GM21717 (cell line): ENCODE data around the gene PCID2.

Experiments
- ATAC-seq: cut with Tn5 transposase; IDR thresholded peaks from one replicate; pipeline ENCODE4 v1.9.1; 2021; ENCODE audit warnings: mild to moderate bottlenecking, moderate library complexity; ENCODE audit not compliant: unreplicated experiment

PCID2 gene

DNA sequence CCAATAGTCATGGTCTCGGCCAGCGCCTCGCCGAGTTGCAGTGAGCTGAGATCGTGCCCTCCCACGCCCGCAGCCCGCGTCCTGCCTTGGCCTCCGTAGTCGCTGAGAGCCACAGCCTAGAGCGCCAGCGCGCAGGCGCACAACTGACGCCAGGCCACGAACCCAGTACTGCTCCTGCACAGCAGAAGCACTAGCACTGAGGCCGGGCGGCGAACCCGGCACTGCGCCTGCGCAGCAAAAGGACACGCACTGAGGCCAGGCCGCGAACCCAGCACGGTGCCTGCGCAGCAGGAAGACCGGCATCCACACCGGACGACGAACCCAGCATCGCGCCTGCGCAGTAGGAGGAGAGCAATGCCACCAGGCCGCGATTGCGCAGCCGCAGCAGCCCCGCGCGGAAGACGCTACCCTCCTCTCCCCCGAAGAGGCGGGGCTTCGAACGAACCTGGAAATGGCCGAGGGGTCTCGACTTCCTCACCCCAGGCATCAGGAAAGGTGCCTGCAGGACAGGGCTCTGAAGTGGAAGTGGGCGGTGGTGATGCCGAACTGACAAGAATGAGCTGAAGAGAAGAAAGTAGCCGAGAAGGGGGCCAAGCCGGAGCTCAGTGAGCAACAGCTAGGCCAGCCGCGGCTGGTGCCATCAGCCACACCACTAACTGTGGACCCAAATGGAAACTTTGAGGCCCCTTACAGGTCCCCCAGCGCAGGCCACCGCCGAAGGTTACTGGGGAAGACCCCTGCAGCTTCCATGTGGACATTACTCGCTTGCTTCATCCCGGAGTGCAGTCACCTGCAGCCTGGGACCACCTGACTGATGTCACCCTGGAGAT lies 78.3 kb downstream of the PCID2 start:
- no peak for ATAC-seq

- ATAC-seq, result no peak
Measured at GRCh38 chr13:113129480-113129879, 79.0 kb downstream of the PCID2 start.
